Measurements from ENCODE around the gene STYX.

DNA sequence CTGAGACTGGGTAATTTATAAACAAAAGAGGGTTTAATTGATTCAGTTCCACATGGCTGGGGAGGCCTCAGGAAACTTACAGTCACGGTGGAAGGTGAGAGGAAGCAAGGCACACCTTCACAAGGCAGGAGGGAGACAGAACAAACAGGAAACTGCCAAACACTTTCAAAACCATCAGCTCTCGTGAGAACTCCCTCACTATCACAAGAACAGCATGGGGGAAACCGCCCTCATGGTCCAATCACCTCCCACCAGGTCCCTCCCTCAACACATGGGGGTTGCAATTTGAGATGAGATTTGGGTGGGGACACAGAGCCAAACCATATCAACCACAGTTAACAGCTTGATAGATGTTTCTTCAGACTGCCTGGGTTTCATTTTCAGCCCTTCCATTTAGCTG, 67.7 kb downstream of the STYX start:
- TF ChIP-seq, protein P1, sequence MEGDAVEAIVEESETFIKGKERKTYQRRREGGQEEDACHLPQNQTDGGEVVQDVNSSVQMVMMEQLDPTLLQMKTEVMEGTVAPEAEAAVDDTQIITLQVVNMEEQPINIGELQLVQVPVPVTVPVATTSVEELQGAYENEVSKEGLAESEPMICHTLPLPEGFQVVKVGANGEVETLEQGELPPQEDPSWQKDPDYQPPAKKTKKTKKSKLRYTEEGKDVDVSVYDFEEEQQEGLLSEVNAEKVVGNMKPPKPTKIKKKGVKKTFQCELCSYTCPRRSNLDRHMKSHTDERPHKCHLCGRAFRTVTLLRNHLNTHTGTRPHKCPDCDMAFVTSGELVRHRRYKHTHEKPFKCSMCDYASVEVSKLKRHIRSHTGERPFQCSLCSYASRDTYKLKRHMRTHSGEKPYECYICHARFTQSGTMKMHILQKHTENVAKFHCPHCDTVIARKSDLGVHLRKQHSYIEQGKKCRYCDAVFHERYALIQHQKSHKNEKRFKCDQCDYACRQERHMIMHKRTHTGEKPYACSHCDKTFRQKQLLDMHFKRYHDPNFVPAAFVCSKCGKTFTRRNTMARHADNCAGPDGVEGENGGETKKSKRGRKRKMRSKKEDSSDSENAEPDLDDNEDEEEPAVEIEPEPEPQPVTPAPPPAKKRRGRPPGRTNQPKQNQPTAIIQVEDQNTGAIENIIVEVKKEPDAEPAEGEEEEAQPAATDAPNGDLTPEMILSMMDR (IDR thresholded peaks at IDR 0.05; ENCODE audit: low read depth, low read length): no peak
- TF ChIP-seq EZH2phosphoT487 (IDR thresholded peaks at IDR 0.05; ENCODE audit: low read depth): no peak

Measured in OCI-LY3 (cell line).